ENCODE data around the gene PKD2L1. TPM values are rescaled to one million over a fixed set of nuclear protein-coding genes. Genes with fewer than 3 reads are reported as not detected.
A peak's percentile ranks its signal among the peaks of the same experiment; 100 is the strongest.

Gene PKD2L1
- total and polyA plus RNA-seq, 2 donors (not counting 1 experiment from before 2014, with no cell fraction given) = 0.37 TPM; not detected in 1

DNA sequence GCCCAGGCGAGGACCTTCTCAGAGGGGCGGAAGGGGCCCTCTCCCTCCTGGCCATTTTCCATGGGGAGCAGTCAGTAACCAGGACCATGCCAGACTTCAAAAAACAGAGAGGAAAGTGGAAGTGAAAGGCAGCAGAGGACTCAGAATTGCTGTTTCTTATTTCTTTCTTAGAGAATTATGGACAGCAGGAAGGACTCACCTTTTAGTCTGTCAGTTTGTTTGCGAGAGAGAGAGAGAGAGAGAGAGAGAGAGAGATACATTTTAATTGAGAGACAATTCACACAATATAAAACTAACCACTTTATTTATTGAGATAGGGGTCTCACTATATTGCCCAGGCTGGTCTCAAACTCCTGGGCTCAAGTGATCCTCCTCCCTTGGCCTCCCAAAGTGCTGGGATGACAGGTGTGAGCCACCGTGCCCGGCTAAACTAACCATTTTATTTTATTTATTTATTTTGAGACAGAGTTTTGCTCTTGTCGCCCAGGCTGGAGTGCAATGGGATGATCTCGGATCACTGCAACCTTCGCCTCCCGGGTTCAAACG lies 41.5 kb upstream of the PKD2L1 start:
- TF ChIP-seq, protein P1, sequence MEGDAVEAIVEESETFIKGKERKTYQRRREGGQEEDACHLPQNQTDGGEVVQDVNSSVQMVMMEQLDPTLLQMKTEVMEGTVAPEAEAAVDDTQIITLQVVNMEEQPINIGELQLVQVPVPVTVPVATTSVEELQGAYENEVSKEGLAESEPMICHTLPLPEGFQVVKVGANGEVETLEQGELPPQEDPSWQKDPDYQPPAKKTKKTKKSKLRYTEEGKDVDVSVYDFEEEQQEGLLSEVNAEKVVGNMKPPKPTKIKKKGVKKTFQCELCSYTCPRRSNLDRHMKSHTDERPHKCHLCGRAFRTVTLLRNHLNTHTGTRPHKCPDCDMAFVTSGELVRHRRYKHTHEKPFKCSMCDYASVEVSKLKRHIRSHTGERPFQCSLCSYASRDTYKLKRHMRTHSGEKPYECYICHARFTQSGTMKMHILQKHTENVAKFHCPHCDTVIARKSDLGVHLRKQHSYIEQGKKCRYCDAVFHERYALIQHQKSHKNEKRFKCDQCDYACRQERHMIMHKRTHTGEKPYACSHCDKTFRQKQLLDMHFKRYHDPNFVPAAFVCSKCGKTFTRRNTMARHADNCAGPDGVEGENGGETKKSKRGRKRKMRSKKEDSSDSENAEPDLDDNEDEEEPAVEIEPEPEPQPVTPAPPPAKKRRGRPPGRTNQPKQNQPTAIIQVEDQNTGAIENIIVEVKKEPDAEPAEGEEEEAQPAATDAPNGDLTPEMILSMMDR (IDR thresholded peaks at IDR 0.05) = no peak
- no peak for TF ChIP-seq EZH2 (IDR thresholded peaks at IDR 0.05; ENCODE audit: borderline replicate concordance, insufficient read depth, low read depth, low read length, poor library complexity, severe bottlenecking)
- H3K79me2 ChIP-seq (ENCODE audit: control insufficient read depth, insufficient read depth, low read length) = no peaks in the 10 kb centered on the region
- 96% methylated on average over 5 of the region's 10 CpGs for WGBS (ENCODE audit: insufficient coverage)
- H3K4me2 ChIP-seq (replicated peaks; ENCODE audit: low read depth, low read length, poor library complexity, severe bottlenecking) = peak overlapping the region; percentile 53
- ATAC-seq (ENCODE audit: low read depth) (no peak), DNase-seq (no peak)
- H3K27ac Mint-ChIP-seq = peak overlapping the region; percentile 0
- H3K36me3 ChIP-seq (replicated peaks in 1 of 2; ENCODE audit: control extremely low read depth in 1 of 2, control insufficient read depth in 1 of 2, extremely low read depth in 1 of 2, insufficient read depth in 2 of 2, low read length in 1 of 2) = no peaks in the 10 kb centered on the region
- H2AFZ ChIP-seq (ENCODE audit: insufficient read depth, low read depth, low read length, poor library complexity, severe bottlenecking) = peak overlapping the region; percentile 18
- peak overlapping the region; percentile 2 for H3K4me3 Mint-ChIP-seq
- intact Hi-C loops (cut with micrococcal nuclease) = loop anchor here (5.0 kb wide), 2 partner anchors 34 to 111 kb away; no protein-coding TSS in a partner anchor
- H4K20me1 ChIP-seq (ENCODE audit: control insufficient read depth, insufficient read depth, low read length, poor library complexity, severe bottlenecking) = no peaks in the 10 kb centered on the region
- H3K4me3 ChIP-seq (ENCODE audit: control extremely low read depth in 1 of 5, extremely low read depth in 1 of 5, insufficient read depth in 1 of 5, low read depth in 2 of 5, low read length in 4 of 5) = no peak overlapping the region
- H3K27ac ChIP-seq (ENCODE audit: low read length in 2 of 2) = peak overlapping the region; percentile 30 to 52
- H3K9me3 Mint-ChIP-seq (ENCODE audit: insufficient read depth) = no peaks in the 10 kb centered on the region
- peaks cover 35 to 43% of the 10 kb centered on the region in 2 donors for H3K4me1 ChIP-seq (ENCODE audit: control insufficient read depth in 2 of 2, insufficient read depth in 2 of 2, low read length in 2 of 2)
- peaks cover 7% of the 10 kb centered on the region for H3K27me3 Mint-ChIP-seq
- H3K4me1 Mint-ChIP-seq = peaks cover 19% of the 10 kb centered on the region
- POLR2A ChIA-PET = no interaction called here
- H3K9ac ChIP-seq (ENCODE audit: low read length) = no peak overlapping the region
- H3K9me3 ChIP-seq (ENCODE audit: control extremely low read depth in 1 of 3, control insufficient read depth in 2 of 3, insufficient read depth in 1 of 3, low read length in 2 of 3) = no peaks in the 10 kb centered on the region
- no peaks in the 10 kb centered on the region for H3K27me3 ChIP-seq (replicated peaks in 1 of 4; ENCODE audit: control extremely low read depth in 1 of 4, control insufficient read depth in 3 of 4, insufficient read depth in 4 of 4, low read length in 3 of 4)
- CTCF ChIA-PET = interaction anchor here (0.7 to 1.6 kb wide), 3 partner anchors 11 to 32 kb away, joined by 3 to 6 read pairs (median 3); partner anchors contain the start of gene SCD

DNA sequence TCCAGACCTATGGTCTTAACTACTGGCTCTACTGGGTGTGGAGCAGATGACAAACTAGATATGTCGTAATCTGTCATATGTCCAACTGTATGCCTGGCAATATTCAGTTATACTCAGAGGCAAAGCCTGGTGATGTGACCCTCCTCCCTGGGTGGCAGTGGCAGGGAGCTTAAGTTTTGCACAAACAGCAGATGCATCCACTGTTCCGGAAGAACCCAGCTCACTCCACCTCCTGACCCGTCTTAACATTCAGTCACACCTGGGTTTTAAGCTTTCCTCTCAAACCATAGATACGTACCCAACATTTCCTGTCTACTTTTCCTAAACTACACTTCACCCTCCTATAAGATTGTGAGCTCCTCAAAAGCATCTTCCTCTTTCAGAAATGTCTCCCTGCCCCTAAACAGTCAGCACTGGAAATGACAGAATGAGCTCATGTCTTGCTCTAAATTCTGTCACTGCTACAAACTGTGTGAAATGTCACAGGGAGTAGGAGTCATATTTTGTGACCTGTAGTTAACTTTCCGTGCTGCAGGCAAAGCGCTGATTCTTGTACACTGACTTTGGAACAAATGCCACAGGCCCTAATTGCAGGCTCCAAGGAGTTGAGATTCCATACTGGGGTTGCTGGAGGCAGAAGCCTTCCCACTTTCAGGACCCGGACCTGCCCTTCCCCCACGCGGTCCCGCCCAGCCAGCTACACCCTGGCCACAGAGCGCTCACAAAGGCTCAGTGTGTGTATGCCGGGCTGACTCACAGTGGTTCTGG lies 40.9 kb upstream of the PKD2L1 start:
- no peak overlapping the region for H3K4me3 ChIP-seq (ENCODE audit: control extremely low read depth in 1 of 5, extremely low read depth in 1 of 5, insufficient read depth in 1 of 5, low read depth in 2 of 5, low read length in 4 of 5)

More for the DNA sequence above, 40.9 kb upstream of the PKD2L1 start:
- H3K9ac ChIP-seq (ENCODE audit: low read length) = no peak overlapping the region
- H3K4me1 ChIP-seq (ENCODE audit: control insufficient read depth in 2 of 2, insufficient read depth in 2 of 2, low read length in 2 of 2) = peaks cover 35 to 43% of the 10 kb centered on the region in 2 donors
- peak overlapping the region; percentile 18 for H2AFZ ChIP-seq (ENCODE audit: insufficient read depth, low read depth, low read length, poor library complexity, severe bottlenecking)
- no peaks in the 10 kb centered on the region for H3K9me3 ChIP-seq (ENCODE audit: control extremely low read depth in 1 of 3, control insufficient read depth in 2 of 3, insufficient read depth in 1 of 3, low read length in 2 of 3)
- WGBS (ENCODE audit: insufficient coverage) = 39% methylated on average over 12 of the region's 12 CpGs
- no peaks in the 10 kb centered on the region for H3K36me3 ChIP-seq (replicated peaks in 1 of 2; ENCODE audit: control extremely low read depth in 1 of 2, control insufficient read depth in 1 of 2, extremely low read depth in 1 of 2, insufficient read depth in 2 of 2, low read length in 1 of 2)
- no peaks in the 10 kb centered on the region for H3K79me2 ChIP-seq (ENCODE audit: control insufficient read depth, insufficient read depth, low read length)
- Mint-ChIP-seq H3K4me1 (peaks cover 19% of the 10 kb centered on the region), H3K27me3 (peaks cover 8% of the 10 kb centered on the region), H3K4me3 (peak overlapping the region; percentile 48), H3K27ac (peak overlapping the region; percentile 0), H3K9me3 (ENCODE audit: insufficient read depth) (no peaks in the 10 kb centered on the region)
- DNase-seq (peak; percentile 45), ATAC-seq (ENCODE audit: low read depth) (no peak)
- peak overlapping the region; percentile 30 to 52 for H3K27ac ChIP-seq (ENCODE audit: low read length in 2 of 2)
- TF ChIP-seq, protein P1 (IDR thresholded peaks at IDR 0.05) = no peak
- TF ChIP-seq EZH2 (IDR thresholded peaks at IDR 0.05; ENCODE audit: borderline replicate concordance, insufficient read depth, low read depth, low read length, poor library complexity, severe bottlenecking) = no peak
- intact Hi-C loops (cut with micrococcal nuclease) = loop anchor here (5.0 kb wide), 2 partner anchors 34 to 111 kb away; no protein-coding TSS in a partner anchor
- CTCF ChIA-PET = interaction anchor here (0.6 to 1.6 kb wide), 6 partner anchors 10 to 63 kb away, joined by 3 to 6 read pairs (median 3); partner anchors contain the start of gene SCD
- H3K27me3 ChIP-seq (replicated peaks in 1 of 4; ENCODE audit: control extremely low read depth in 1 of 4, control insufficient read depth in 3 of 4, insufficient read depth in 4 of 4, low read length in 3 of 4) = no peaks in the 10 kb centered on the region
- H3K4me2 ChIP-seq (replicated peaks; ENCODE audit: low read depth, low read length, poor library complexity, severe bottlenecking) = peak overlapping the region; percentile 53
- POLR2A ChIA-PET = no interaction called here
- H4K20me1 ChIP-seq (ENCODE audit: control insufficient read depth, insufficient read depth, low read length, poor library complexity, severe bottlenecking) = no peaks in the 10 kb centered on the region

Measured in B cell (primary cell).